ENCODE measurements around the gene SNCB.

DNA sequence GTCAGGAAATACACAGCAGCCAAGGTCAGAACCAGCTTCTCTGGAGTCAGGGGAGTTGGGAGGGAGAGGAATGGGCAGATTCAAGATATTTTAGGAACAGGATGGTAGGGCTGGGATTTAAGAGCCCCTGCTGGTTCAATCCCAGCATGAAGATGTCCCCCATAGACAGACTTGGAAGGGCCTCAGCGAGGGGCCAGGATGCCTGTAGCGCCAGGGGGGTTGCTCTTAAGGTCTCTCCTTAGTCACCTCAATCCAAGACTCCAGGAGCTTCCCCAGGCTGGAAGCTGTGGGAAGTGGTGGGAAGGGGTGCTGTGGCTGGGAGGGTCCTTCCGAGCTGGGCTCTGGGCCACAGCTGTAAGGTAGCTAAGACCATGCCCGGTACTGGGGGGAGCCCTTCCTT lies 8.9 kb upstream of the SNCB start:
- TF ChIP-seq CTCF (IDR thresholded peaks at IDR 0.05): no peak
- no peak for TF ChIP-seq EZH2 (IDR thresholded peaks at IDR 0.05)
- TF ChIP-seq EZH2phosphoT487 (IDR thresholded peaks at IDR 0.05): no peak
